NCI-H524 treated with DMSO at 0.1 percent for 48 hours (cell line): Measurements from ENCODE around the gene TARM1.

Source experiments
- DNase-seq: peaks from one replicate; lab custom pipeline; 2025; lab: John Stamatoyannopoulos, UW

Gene TARM1

GRCh38 chr19:54030895-54031586, 50.1 kb downstream of the TARM1 start:
- DNase-seq = no peak

DNA sequence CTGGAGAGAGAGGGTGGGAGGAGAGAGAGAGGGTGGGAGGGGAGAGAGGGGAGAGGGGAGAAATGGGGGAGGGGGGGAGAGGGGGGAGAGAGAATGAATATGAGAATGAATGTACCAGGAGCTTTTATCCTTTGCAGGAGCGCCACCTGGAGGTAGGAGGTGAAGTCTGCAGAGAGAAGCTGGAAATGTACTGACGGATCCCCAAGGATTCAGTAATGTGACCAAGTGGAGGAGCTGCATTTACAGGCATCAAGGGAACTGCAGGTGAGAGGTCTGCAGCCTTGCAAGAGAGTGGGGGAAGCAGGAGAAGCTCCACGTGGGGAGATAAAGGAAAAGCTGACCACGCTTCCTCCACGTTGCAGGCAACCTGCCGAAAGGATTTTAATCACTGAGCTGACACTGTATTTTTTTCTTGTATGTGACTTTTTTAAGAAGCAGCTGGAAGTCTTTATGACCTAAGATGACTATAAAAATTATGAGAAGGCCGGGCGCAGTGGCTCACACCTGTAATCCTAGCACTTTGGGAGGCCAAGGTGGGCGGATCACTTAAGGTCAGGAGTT, 51.2 kb downstream of the TARM1 start:
- no peak for DNase-seq

GRCh38 chr19:54029301-54029700, 51.9 kb downstream of the TARM1 start:
- DNase-seq = no peak

- no peak for DNase-seq
Measured at GRCh38 chr19:54026656-54027055, 54.5 kb downstream of the TARM1 start.

- DNase-seq = no peak
Measured at GRCh38 chr19:54024660-54025059, 56.5 kb downstream of the TARM1 start.

- no peak for DNase-seq
Measured at GRCh38 chr19:54023191-54023590, 58.0 kb downstream of the TARM1 start.

- DNase-seq = no peak
Measured at GRCh38 chr19:54021932-54022331, 59.2 kb downstream of the TARM1 start.

- no peak for DNase-seq
Measured at GRCh38 chr19:54021363-54021762, 59.8 kb downstream of the TARM1 start.
